Measurements from ENCODE around the gene ARF3.
A peak's percentile ranks its signal among the peaks of the same experiment; 100 is the strongest.
"Not testable (repeated sequence)": the region's sequence is repeated elsewhere in the genome, so short reads cannot be mapped to it uniquely, and the experiment has no call there.

Gene ARF3

DNA sequence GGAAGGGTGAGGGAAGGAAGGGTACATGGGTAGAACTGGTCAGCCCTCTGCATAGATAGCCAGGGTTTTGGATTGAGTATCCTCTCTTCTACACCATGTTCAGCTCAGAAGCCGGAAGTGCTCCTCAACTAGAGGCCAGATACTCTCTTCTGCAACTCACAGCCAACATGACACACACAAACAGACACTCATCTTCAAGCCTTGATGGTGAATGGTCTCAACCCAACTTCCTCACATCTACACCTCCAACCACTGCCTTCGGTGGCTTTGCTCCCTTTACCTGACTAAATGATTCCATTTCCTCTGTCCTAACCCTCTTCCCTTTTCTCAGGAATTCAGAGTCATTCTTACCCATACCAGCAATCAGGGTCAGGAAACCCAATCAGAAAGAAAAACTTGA, 24.4 kb downstream of the ARF3 start:
- no peak overlapping the region for H3K4me3 ChIP-seq (ENCODE audit: low read depth, low read length)

DNA sequence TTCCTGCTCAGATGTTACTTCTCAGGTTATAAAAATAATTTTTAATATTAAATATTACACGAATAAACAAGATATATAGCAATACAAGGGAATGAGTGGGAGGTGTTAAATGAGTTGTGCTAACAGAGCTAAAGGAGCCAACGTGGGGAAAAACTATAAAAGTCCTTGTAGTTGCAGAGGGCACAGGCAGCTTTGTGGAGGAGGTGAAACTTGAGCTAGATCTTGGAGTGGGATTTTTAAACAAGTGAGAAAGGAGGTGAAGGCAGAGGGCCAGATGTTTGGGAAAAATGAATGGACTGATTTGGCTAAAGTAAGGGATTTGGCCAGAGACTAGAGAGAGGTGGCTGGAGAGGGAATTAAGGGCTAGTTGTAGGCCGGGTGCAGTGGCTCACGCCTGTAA, 26.8 kb downstream of the ARF3 start:
- H3K4me3 ChIP-seq (ENCODE audit: low read depth, low read length) = no peak overlapping the region

DNA sequence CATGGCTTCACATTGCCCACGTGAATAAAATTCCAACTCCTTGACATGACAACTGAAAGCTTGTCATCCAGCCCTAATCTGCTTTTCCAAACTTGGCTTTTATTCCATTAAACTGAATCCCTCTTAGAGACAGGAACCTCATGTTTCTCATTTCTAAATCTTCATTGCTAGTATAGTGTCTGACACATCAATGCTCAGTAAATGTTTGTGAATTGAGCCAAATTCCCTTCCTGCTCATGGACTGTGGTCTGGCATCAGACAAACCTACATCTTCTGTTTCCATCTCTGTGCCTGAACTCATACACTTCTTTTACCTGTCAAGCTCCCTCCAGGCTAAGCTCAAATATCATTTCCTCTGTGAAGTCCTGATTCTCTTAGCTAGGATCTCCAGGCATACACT, 27.7 kb downstream of the ARF3 start:
- no peak overlapping the region for H3K4me3 ChIP-seq (ENCODE audit: low read depth, low read length)

DNA sequence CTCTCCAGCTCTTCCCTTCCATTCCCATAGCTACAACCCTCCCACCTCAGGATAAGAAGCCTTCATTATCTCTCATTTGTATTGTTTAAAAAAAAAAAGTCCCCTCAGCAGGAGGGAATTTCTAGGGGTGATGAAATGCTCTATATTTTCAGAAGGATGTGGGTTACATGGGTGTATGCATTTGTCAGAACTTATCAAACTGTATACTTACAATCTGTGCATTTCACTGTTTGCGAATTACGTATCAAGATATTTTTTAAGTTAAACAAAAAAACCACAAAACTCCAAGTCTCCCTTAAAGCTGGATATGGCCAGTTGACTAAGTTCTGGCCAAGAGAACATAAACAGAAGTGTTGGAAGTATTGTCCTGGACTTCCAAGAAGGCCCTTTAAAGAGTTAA, 30.0 kb downstream of the ARF3 start:
- no peak overlapping the region for H3K4me3 ChIP-seq (ENCODE audit: low read depth, low read length)

DNA sequence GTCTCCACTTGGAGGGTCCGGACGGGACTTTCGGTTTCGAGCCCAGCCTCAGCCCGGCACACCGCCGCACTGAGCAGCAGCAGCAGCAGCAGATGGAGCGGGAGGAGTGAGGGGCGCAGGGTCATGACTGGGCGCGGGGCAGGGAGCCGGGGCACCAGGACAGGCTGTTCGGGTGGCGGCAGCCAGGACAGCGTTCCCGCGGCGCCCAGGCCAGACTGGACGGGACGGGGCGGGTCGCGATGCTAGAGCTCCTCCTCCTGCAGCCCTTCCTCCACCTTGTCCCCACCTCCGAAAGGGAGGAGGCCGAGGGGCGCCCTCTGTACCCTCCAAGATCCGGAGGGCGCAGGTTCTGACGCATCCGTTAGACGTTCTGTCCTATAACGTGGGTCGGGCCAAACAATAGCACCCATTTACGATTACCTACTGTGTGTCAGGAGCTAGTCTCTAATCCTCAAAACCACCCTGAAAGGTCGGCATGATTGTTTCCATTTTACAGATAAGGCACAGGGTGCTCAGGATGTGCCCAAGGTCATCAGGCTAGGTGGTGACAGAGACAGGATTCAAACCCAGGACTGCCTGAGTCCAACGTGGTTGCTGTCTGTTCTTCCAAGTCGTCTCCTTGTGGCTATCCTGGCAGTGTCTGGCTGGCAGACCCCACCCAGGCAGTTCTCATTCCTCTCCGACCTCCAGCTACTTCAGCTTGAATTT, 31.8 kb downstream of the ARF3 start, which contains the start of gene FKBP11:
Gene FKBP11, minus strand, starts transcription at position 189 of the 708 bp plus-strand sequence. Its CDS starts 64 bp downstream, at position 125.
- H3K4me3 ChIP-seq (ENCODE audit: low read depth, low read length) = peak within 1 kb of the TSS; percentile 71

DNA sequence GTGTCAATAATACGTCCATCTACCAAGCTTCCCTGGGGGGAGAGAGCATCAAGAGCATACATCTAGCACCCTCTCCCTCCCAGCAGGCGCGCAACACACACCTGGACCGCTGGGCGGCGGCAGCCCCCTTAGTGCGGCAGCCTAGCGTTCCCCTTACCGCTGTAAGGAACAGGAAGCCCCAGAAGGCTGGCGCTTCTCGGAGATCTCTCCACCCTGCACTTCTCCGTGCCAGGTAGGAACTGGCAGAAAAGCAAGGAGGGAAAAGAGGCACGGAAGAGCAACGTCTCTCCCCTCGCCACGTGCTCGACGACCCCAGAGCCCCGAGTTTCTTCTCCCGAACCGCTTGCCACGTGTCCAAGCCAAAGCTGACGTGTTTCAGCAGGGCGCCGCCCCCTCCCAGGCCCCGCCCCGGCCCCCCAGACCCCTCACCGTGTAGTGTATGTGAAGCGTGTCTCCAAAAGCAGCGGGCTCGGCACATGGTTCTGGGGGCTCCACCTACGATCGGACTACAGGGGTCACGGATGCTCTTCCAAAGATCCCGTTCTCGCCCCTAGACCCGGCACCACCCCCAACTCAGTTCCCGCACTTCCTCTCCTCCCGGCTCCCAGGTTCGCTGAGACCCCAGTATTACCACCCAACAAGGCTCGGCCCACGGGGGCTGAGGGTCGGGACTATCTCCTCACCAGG, 32.5 kb downstream of the ARF3 start:
- H3K4me3 ChIP-seq (ENCODE audit: low read depth, low read length) = peak overlapping the region; percentile 71

DNA sequence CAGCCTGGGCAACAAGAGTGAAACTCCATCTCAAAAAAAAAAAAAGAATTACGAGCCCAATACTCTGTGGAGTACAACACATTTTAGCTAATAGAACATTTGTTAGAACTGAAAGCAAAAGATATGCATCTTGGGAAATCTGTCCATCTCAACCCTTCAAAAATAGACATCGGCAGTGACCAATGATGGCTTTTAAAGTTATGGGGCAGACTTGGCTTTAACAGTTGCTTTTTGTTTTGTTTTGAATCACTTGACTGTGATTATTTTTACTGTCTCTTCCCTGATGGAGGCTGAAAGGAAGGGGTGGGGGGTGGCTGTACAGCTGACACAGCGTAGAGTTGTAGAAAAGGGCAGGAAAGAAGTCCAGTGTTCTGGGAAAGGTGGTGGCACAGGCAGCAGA, 34.2 kb downstream of the ARF3 start:
- H3K4me3 ChIP-seq (ENCODE audit: low read depth, low read length) = no peak overlapping the region

DNA sequence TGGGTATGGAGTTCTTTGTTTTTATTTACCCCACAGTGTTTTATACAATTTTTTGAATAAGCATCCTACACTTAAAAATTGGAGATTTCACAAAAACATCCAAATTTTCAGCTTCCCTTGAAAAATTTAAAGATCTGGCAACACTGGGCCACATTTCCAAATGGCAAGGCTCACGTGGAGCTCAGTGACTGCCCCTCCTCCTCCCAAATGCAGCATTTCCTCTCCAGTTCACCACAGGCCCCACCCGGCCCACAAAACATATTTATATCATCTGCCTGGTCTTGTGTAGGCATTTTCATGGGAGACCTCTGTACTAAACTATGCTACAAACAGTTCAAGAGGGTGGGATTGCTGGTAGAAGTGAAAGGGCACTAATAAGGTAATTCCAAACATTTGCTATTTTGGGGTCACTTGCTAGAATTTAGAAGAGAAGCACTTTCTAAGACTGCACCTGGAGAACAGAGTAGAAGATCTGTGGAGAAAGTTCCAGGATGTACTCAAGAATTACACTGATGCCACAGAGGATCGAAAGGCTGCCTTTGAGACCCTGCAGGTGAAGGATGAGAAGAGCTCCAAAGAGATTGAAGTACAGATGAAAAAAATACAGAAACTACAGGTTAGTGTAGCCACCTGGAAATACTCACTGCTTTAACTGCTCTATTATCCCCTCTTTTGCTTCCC, 39.3 kb downstream of the ARF3 start:
- H3K4me3 ChIP-seq (ENCODE audit: low read depth, low read length) = no peak overlapping the region

DNA sequence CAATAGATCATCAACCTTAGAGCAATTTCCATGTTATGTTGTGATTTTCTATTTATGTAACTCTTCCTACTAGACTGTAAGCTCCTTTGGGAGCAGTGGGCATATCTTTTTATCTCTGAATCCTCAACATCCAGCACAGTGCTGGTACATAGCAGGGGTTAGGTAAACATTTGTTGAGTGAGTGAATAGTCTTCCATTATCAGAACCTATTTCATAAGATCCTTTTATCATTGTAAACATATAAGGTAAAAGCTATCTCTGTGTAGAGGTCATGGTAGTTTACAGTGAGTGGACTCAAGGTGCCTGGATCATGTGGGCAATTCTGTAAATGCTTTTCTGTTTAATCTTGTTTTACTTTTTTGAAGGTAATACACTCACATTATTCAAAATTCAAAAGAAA, 47.1 kb downstream of the ARF3 start:
- H3K4me3 ChIP-seq (ENCODE audit: low read depth, low read length) = no peak overlapping the region

DNA sequence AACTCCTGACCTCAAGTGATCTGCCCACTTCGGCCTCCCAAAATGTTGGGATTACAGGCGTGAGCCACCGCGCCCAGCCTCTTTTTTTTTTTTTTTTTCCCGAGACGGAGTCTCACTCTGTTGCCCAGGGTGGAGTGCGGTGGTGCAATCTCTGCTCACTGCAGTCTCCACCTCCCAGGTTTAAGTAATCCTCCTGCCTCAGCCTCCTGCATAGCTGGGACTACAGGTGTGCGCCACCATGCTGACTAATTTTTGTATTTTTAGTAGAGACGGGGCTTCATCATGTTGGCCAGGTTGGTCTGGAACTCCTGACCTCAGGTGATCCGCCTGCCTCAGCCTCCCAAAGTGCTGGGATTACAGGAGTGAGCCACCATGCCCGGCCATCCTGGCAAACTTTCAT, 47.6 kb downstream of the ARF3 start:
- H3K4me3 ChIP-seq (ENCODE audit: low read depth, low read length) = not testable (repeated sequence)

DNA sequence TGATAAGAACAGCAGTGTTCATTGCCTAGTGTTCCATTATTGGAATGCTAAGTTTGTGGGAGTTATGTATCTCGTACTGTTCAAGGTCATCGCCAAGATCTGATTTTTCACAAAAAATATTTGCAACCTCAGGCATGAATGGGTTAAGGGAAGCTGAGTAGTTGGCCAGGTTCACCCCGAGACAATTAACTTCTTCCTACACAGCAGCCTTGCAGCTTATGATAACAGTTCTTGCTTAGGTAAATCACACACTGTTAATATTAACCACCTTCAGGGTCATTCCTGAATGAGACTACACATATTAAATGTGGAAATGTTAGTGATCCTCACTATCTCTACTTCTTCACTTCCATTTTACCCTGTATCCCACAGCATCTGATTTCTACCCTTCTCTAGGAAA, 50.0 kb downstream of the ARF3 start:
- H3K4me3 ChIP-seq (ENCODE audit: low read depth, low read length) = no peak overlapping the region

DNA sequence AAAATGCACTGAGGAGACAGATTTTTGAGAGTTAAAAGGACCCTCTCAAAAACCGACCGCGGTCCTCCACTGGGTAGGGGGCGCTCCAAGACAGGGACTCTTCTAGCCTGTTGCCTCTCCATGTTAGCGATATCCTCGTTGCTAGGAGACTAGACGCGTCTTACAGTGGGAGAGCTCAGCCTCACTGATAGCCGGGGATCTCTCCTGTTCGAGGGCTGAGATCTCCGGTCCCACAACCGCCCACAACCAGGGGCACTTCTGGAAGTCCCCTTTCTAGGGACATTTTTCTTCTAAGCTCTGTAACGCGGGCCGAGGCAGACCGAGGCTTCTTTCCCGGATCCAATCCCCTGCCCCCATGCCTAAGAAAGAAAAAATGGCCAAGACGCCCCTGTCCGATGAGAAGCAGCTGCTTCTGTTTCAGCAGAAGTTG, 53.3 kb downstream of the ARF3 start:
- peak overlapping the region; percentile 54 for H3K4me3 ChIP-seq (ENCODE audit: low read depth, low read length)

DNA sequence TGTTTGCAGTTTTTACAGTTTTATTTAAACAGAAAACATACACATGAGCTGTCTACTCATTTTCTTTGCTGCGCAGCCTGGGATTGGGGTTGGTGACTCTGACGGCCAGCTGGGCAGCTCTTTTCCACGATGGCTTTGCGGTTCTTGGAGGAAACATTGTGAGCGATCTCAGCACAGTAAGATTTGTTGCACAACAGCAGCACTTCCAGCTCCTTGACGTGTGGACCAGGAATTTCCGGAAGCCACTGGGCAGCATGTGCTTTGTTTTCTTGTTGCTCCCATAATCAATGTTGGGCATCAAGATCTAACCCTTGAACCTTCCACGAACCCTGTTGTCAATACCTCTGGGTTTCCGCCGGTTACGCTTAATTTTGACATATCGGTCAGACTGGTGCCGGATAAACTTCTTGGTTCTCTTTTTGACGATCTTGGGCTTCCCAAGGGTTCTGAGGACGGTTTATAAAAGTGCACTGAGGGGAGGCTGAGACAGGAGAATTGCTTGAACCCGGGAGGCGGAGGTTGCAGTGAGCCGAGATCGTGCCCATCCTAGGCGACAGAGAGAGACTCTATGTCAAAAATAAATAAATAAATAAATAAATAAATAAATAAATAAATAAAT, 53.8 kb downstream of the ARF3 start:
- H3K4me3 ChIP-seq (ENCODE audit: low read depth, low read length) = no peak overlapping the region

DNA sequence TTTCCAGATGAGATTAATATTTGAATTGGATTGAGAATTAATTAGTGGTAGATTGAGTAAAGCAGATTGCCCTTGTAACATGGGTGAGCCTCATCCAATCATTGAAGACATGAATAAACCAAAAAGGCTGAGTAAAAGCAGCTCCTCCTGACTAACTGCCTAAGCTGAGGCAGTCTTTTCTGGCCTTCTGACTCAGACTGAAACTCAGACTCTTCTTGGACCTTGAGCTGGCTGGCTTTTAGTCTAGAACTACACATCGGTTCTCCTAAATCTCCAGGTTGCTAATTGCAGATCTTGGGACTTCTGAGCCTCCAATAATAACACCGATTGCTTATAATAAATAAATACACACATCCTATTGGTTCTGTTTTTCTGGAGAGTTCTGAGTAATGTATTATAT, 56.0 kb downstream of the ARF3 start:
- no peak overlapping the region for H3K4me3 ChIP-seq (ENCODE audit: low read depth, low read length)

DNA sequence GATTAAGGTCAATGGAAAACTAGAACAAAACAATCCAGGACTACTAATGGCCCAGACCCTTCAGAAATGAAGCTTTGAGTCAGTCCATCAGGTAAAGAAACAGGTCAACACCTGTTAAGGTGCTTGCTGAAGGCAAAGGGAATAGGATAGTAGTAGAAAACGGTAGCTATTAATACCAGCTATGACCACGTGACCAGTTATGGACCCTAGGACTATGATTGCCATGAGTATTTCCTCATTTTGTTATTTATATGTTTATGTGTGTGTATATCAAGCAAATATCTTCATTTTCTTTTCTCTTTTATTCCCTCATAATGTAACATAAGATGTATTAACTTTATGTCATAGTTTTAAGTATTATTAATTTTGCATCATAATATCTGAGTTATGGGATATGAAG, 57.6 kb downstream of the ARF3 start:
- H3K4me3 ChIP-seq (ENCODE audit: low read depth, low read length) = no peak overlapping the region

DNA sequence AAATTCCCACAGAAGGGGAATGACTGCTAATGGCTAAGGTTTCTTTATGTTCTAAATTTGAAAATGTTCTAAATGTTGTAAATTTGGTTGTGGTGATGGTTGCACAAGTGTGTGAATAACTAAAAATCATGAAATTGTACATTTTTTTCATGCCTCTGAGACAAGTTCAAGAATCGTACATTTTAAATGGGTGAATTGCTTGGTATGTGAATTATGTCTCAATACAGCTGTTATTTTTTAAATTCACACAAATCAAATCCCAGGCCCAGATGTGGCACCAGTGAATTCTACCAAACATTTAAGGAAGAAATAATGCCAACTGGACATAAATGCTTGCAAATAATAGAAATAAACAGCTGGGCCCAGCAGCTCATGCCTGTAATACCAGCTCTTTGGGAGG, 63.0 kb downstream of the ARF3 start:
- H3K4me3 ChIP-seq (ENCODE audit: low read depth, low read length) = no peak overlapping the region

DNA sequence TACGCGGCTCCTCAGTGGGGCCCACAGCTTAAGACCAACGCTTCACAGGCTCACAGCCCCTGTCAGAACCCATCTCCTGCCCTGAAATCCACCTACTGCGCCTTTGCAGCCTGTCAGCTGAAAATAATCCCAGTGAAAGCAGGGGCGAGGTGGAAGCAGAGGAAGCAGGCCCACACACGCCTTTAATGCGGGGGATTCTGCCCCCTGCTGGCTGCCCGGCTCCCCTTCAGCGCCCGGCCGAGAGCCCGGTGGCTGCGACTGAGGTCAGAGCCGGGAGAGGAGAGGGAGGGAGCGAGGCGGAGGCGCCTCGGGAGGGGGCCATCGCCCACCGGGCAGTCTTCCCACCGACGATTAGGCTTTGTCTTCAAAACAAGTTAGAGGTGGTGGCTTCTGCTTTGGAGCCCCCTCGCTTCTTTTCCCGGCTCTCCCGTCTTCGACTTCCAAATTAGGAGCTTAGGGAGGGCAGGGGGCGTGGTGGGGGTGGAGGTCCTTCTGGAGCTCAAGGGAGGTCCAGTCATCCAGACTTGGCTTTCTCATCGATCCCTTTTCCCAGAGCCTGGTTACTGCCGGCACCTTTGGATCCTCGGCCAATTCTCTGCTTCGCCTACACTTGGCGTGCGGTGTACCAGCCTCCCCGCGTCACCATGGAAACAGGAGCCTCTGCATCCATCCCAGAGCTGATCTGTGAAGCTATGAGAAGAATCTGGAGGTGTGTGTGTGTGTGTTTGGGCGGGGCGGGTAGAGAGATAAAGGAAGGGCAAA, 66.4 kb downstream of the ARF3 start:
- peak overlapping the region; percentile 33 for H3K4me3 ChIP-seq (ENCODE audit: low read depth, low read length)

DNA sequence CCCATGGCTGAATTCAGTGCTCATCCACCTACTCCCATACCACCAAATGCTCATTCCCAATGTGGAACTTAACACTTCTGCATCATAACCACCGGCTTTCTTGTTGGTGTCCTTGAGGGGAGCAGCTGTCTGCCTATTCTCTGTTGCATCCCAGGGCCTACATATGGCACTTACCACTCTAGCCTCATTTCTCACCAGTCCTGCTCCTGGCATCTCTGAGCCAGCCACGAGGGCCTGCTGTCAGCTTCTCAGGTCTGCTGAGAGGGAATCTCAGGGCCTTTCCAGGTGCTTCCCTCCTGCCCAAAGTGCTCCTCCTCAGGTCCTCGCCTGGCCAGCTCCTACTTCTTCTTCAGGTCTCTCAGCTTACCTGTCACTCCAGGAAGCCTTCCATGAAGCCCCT, 67.6 kb downstream of the ARF3 start:
- no peak overlapping the region for H3K4me3 ChIP-seq (ENCODE audit: low read depth, low read length)
